HG02938 (cell line): ENCODE measurements around the gene MXI1.

Experiments used
- ATAC-seq: cut with Tn5 transposase; IDR thresholded peaks from one replicate; pipeline ENCODE4 v1.9.1; 2021; ENCODE audit warnings: mild to moderate bottlenecking, moderate library complexity; ENCODE audit not compliant: unreplicated experiment

Gene MXI1

GRCh38 chr10:110273474-110273873, 66.1 kb downstream of the MXI1 start:
- no peak for ATAC-seq

- no peak for ATAC-seq
Measured at GRCh38 chr10:110274072-110274627, 66.7 kb downstream of the MXI1 start.

- ATAC-seq = no peak
Measured at GRCh38 chr10:110274647-110275046, 67.2 kb downstream of the MXI1 start.

- no peak for ATAC-seq
Measured at GRCh38 chr10:110275128-110275729, 67.8 kb downstream of the MXI1 start.

- no peak for ATAC-seq
Measured at GRCh38 chr10:110276603-110277002, 69.2 kb downstream of the MXI1 start.

GRCh38 chr10:110277591-110277990, 70.2 kb downstream of the MXI1 start:
- ATAC-seq = no peak

- no peak for ATAC-seq
Measured at GRCh38 chr10:110278562-110279406, 71.4 kb downstream of the MXI1 start.

GRCh38 chr10:110279407-110279986, 72.1 kb downstream of the MXI1 start:
- no peak for ATAC-seq

GRCh38 chr10:110284262-110284661, 76.9 kb downstream of the MXI1 start:
- no peak for ATAC-seq

GRCh38 chr10:110285501-110285900, 78.1 kb downstream of the MXI1 start:
- ATAC-seq = no peak

- ATAC-seq = no peak
Measured at GRCh38 chr10:110286841-110287240, 79.4 kb downstream of the MXI1 start.

GRCh38 chr10:110296966-110297365, 89.6 kb downstream of the MXI1 start:
- no peak for ATAC-seq

- ATAC-seq = no peak
Measured at GRCh38 chr10:110300486-110300986, 93.1 kb downstream of the MXI1 start.

GRCh38 chr10:110303681-110304080, 96.3 kb downstream of the MXI1 start:
- no peak for ATAC-seq

GRCh38 chr10:110304394-110304779, 97.0 kb downstream of the MXI1 start:
- ATAC-seq = peak; percentile 35

- peak; percentile 84 for ATAC-seq
Measured at GRCh38 chr10:110304780-110305421, 97.5 kb downstream of the MXI1 start, which contains the start of gene SMNDC1. Gene SMNDC1 (minus strand): TSS chr10:110304920. CDS start chr10:110303587, 1,333 bp downstream.

- peak; percentile 52 for ATAC-seq
Measured at GRCh38 chr10:110305767-110306451, 98.5 kb downstream of the MXI1 start.

- no peak for ATAC-seq
Measured at GRCh38 chr10:110306452-110306768, 99.0 kb downstream of the MXI1 start.

GRCh38 chr10:110307805-110308204, 100.4 kb downstream of the MXI1 start:
- ATAC-seq = no peak

GRCh38 chr10:110310741-110311140, 103.3 kb downstream of the MXI1 start:
- no peak for ATAC-seq
